Ammon's horn (tissue), 1 donor: ENCODE data around the gene TRIP4.
A peak's percentile ranks its signal among the peaks of the same experiment; 100 is the strongest.
"Not testable (repeated sequence)": the region's sequence is repeated elsewhere in the genome, so short reads cannot be mapped to it uniquely, and the experiment has no call there.

Experiments
- DNase-seq: peaks from one replicate; pipeline ENCODE4 v3.0.0-alpha.2; 2016; ENCODE audit warnings: low spot score

The TRIP4 gene

GRCh38 chr15:64387562-64388168, at the start of gene TRIP4:
TRIP4 (plus strand) TSS chr15:64387836; CDS start chr15:64387864, 28 bp downstream.
- peak; percentile 97 for DNase-seq

- no peak for DNase-seq
These were observed 47.3 kb upstream of the TRIP4 start for GRCh38 chr15:64340355-64340754.

DNA sequence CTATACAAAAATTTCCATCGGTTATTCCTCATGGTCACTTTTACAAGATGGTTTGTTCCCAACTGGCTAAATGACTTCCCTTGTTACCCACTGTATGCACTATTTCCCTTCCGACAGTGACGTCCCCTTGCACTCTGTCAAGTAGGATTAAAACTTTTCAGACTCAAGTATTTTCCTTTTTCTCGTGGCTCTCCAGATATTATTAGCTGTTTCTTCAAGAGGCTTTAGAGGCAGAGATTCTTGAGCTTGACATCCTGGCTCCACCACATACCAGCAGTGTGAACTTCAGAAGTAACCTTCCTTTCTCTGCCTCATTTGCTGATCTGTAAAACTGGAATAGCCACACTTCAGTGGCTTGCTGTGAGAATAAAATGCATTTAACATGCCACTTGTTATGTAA, 45.7 kb upstream of the TRIP4 start:
- DNase-seq: no peak

GRCh38 chr15:64343222-64343621, 44.4 kb upstream of the TRIP4 start:
- DNase-seq: no peak

DNA sequence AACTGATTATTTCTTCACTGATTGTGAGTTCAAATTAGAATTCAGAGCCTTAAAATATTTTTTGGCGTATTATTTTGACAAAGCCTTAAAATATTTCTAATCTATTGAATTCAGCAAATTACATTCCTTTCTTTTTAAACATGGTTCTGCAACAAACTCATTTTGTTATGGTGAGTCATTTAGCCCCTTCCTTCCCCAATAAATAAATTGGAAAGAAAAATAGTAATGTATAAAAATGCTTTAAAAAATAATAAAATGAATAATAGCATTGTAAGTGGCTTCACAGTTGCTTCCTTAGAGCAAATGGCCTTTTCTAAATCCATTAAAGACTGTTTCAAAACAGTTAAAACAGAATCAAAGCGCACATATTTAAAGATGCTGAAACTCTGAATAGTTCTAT, 43.8 kb upstream of the TRIP4 start:
- DNase-seq: no peak

GRCh38 chr15:64344651-64345294, 42.9 kb upstream of the TRIP4 start:
- no peak for DNase-seq

- DNase-seq: not testable (repeated sequence)
These were observed 41.4 kb upstream of the TRIP4 start for GRCh38 chr15:64346242-64346641.

DNA sequence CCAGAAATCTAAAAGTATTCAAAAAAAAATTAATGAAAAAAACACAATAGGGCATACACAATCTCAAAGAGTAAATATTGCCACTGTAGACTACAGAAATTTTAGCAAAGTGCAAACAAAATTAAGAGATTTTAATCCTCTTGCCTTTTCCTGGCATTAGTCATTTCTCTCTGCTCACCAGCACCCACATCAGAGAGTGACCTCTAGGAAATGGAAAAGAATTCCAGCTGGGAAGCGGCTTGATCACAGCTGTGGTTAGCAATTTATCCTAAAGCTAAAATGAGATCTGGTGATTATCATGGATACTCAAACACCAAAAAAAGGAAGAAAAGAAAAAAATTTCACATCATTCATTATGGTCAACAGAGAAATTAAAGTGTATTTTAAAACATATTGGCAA, 39.2 kb upstream of the TRIP4 start:
- DNase-seq: no peak

GRCh38 chr15:64349375-64349774, 38.3 kb upstream of the TRIP4 start:
- no peak for DNase-seq

DNA sequence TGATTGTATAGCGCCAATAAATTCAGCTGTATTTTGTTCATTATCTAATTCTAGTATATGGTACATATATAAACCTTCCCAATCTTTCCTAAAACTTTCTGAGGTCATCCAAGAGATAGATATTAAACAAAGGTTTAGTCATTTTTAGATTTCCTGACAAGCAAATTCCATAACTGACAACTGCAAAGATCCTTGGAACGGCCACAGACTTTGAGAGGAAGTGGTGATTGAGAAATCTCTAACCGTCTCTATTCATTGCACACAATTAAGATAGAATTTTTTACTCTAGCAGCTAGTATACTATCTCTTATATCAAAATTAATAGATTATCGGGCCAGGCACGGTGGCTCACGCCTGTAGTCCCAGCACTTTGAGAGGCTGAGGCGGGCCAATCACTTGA, 36.4 kb upstream of the TRIP4 start:
- no peak for DNase-seq

- DNase-seq: no peak
These were observed 32.8 kb upstream of the TRIP4 start for GRCh38 chr15:64354688-64355344.

- DNase-seq: peak; percentile 4
These were observed 32.2 kb upstream of the TRIP4 start for GRCh38 chr15:64355348-64355943.

- DNase-seq: peak; percentile 99
These were observed 31.5 kb upstream of the TRIP4 start, which contains the start of gene CSNK1G1 for GRCh38 chr15:64355944-64356709. CSNK1G1 (minus strand) TSS chr15:64356173; CDS start chr15:64300499, 55,674 bp downstream.

GRCh38 chr15:64356710-64357040, 31.0 kb upstream of the TRIP4 start:
- DNase-seq: no peak

GRCh38 chr15:64361259-64361658, 26.4 kb upstream of the TRIP4 start:
- no peak for DNase-seq

GRCh38 chr15:64369078-64369607, 18.5 kb upstream of the TRIP4 start:
- no peak for DNase-seq

- not testable (repeated sequence) for DNase-seq
These were observed 16.3 kb upstream of the TRIP4 start for GRCh38 chr15:64371383-64371782.

DNA sequence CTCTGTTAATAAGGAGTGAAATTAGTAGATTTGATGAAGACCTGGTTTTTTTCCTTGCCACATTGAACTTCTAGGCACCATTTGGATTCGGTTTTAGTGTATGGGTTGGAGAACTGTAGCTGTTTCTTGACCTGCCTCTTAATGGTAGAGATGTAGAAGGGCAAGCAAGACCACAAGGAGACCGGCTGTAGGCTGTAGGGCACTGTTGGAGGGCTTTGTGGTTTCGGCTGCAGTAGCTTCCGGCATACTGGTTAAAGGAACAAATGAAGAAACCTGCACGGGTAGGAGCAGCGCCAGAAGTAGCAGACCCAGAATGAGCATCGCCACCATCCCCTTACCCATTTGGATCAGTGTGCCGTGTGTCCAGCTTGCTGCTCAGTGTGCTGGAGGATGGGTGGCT, 14.3 kb upstream of the TRIP4 start:
- no peak for DNase-seq

DNA sequence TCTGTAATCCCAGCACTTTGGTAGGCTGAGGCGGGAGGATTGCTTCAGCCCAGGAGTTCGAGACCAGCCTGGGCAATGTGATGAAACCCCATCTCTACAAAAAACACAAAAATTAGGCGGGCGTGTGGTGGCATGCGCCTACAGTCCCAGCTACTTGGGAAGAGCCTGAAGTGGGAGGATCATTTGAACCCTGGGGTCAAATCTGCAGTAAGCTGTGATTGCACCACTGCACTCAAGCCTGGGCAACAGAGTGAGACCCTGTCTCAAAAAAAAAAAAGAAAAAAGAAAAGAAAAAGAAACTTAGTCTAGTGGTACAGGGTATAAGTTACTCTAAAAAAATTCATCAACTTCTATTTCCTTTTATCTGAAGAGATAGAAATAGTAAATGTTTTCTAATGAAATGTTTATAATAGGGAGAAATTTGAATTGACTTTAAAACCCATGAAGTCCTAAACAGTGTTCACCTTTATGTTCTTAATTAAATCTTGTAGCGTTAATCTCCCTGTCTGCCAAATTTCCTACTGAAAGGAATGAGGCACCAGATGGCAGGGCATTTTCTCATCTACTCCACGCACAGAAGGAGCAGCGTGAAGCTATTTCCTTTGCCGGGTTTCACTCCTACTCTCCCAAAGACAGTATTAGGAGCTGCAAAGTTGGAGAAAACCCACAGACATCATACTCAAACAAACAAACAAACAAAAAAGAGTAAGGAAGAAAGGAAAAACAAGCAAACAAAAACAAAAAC, 8.2 kb upstream of the TRIP4 start:
- peak; percentile 15 for DNase-seq

DNA sequence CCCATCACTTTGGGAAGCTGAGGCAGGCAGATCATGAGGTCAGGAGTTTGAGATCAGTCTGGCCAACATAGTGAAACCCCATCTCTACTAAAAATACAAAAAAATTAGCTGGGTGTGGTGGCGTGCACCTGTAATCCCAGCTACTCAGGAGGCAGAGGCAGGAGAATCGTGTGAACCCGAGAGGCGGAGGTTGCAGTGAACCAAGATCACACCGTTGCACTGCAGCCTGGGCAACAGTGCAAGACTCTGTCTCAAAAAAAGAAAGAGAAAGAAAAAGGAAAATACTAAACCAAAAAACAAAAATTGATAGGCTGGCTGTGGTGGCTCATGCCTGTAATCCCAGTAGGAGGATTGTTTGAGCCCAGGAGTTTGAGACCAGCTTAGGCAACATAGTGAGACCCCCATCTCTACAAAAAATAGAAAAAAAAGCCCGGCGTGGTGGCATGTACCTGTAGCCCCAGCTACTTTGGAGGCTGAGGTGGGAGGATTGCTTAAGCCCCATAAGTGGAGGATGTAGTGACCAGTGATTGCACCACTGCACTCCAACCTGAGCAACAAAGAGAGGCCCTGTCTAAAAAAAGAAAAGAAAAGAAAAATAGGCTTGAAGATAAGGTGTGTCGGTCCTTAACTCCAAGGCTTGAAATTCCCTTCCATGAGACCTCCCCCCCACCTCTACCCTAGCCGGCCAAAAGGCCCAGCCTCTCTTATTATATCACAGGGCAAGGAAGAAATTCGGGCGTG, 7.3 kb upstream of the TRIP4 start:
- DNase-seq: not testable (repeated sequence)
